Keratinocyte (primary cell): Measurements from ENCODE around the gene AGAP9.
"Not testable (repeated sequence)": the region's sequence is repeated elsewhere in the genome, so short reads cannot be mapped to it uniquely, and the experiment has no call there.

Source experiments
- EZH2 ChIP-seq: IDR thresholded peaks from one replicate; pipeline ENCODE4 v1.6.1; 2012; ENCODE audit warnings: inconsistent platforms, mild to moderate bottlenecking, low read length, moderate library complexity
- TF ChIP-seq, protein P1 (sequence below), 3 experiments: IDR thresholded peaks in 1 of 3; conservative IDR thresholded peaks in 1 of 3; optimal IDR thresholded peaks in 1 of 3; 2 replicates in 2 of 3; 3 replicates in 1 of 3; pipeline versions ENCODE3 to v1.5.1; 2011; ENCODE audit warnings: low read length in 3 of 3, mild to moderate bottlenecking in 3 of 3, moderate library complexity in 2 of 3, control low read depth in 1 of 3, inconsistent platforms in 1 of 3; ENCODE audit not compliant: insufficient read depth in 2 of 3; ENCODE audit errors: extremely low read depth in 1 of 3

DNA sequence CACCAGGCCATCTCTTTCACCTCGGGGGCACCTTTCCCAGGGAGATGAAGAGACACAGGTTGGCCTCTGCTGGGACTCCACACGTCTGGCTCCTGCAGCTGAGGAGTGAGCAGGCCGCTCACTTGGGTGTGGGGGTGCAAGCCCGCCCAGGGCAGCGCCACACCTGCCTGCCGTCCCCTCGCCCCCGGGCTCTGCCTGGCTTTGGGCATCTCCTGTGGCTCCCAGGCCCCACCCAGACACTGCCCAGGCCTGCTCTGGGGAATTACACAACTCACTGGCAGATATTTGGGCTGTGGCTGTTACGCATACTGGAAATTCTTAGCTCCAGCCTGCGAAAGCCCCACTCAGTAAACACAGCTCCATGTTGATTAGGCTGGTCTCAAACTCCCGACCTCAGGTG lies 39.5 kb downstream of the AGAP9 start, which contains the start of gene ANXA8:
- TF ChIP-seq, protein P1, sequence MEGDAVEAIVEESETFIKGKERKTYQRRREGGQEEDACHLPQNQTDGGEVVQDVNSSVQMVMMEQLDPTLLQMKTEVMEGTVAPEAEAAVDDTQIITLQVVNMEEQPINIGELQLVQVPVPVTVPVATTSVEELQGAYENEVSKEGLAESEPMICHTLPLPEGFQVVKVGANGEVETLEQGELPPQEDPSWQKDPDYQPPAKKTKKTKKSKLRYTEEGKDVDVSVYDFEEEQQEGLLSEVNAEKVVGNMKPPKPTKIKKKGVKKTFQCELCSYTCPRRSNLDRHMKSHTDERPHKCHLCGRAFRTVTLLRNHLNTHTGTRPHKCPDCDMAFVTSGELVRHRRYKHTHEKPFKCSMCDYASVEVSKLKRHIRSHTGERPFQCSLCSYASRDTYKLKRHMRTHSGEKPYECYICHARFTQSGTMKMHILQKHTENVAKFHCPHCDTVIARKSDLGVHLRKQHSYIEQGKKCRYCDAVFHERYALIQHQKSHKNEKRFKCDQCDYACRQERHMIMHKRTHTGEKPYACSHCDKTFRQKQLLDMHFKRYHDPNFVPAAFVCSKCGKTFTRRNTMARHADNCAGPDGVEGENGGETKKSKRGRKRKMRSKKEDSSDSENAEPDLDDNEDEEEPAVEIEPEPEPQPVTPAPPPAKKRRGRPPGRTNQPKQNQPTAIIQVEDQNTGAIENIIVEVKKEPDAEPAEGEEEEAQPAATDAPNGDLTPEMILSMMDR (optimal IDR thresholded peaks at IDR 0.05 in 1 of 3, IDR thresholded peaks at IDR 0.05 in 1 of 3, conservative IDR thresholded peaks at IDR 0.05 in 1 of 3; ENCODE audit: extremely low read depth in 1 of 3, insufficient read depth in 2 of 3, low read length in 3 of 3) = not testable (repeated sequence)
- not testable (repeated sequence) for TF ChIP-seq EZH2
